ENCODE data around the gene MCAT. TPM values are rescaled to one million over a fixed set of nuclear protein-coding genes. Genes with fewer than 3 reads are reported as not detected.

Gene MCAT
- polyA plus RNA-seq, 3 donors: 4.5 to 8.9 (median 6.8) TPM

DNA sequence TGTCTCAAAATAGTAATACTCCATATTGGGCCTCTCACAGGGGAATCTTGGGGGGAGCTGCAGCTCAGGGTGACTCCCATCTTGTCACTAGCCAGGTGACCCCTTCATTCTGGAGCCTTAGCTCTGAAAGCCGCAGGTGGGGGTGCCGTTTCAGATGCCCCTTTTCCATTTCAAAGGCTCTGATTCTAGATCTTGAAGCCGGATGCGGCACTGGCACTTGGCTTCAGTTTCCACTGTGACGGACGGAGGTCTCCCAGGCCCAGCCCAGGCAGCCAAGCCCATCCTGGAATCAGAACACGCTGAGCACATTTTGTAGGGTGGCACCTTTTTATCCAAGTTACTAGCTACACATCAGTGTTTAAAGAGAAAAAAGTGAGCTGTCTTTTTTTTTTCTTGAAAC is 26.3 kb downstream of the MCAT start:
- H3K27ac Mint-ChIP-seq: no peak overlapping the region
- H3K9me3 Mint-ChIP-seq: peaks cover 0 to 4% (median 0%) of the 10 kb centered on the region in 7 donors
- H3K36me3 Mint-ChIP-seq: peaks cover 0 to 2% of the 10 kb centered on the region in 2 donors
- Histone ChIP-seq H2AFZ (ENCODE audit: insufficient read depth, low read depth, low read length, poor library complexity, severe bottlenecking) (no peak overlapping the region), H3K4me2 (replicated peaks; ENCODE audit: extremely low read depth, low read length, poor library complexity, severe bottlenecking) (no peak overlapping the region), H3K36me3 (replicated peaks in 1 of 2; ENCODE audit: control insufficient read depth in 1 of 2, insufficient read depth in 2 of 2, low read length in 2 of 2) (no peaks in the 10 kb centered on the region), H3K4me3 (replicated peaks in 1 of 3; ENCODE audit: low read depth in 2 of 3, low read length in 3 of 3) (no peak overlapping the region), H3K79me2 (ENCODE audit: insufficient read depth, low read length) (no peaks in the 10 kb centered on the region), H3K4me1 (ENCODE audit: control insufficient read depth in 1 of 2, insufficient read depth in 2 of 2, low read length in 2 of 2) (peaks cover 44 to 55% of the 10 kb centered on the region in 2 donors), H4K20me1 (ENCODE audit: insufficient read depth, low read length) (no peaks in the 10 kb centered on the region), H3K27me3 (ENCODE audit: control insufficient read depth in 2 of 2, insufficient read depth in 2 of 2, low read length in 2 of 2) (peaks cover 0 to 14% of the 10 kb centered on the region in 2 donors), H3K9me3 (replicated peaks in 1 of 2; ENCODE audit: control insufficient read depth in 1 of 2, insufficient read depth in 1 of 2, low read length in 2 of 2) (no peaks in the 10 kb centered on the region), H3K9ac (ENCODE audit: insufficient read depth, low read length, poor library complexity, severe bottlenecking) (no peak overlapping the region), H3K27ac (ENCODE audit: low read depth in 1 of 2, low read length in 2 of 2) (no peak overlapping the region)
- H3K4me1 Mint-ChIP-seq: peaks cover 50% of the 10 kb centered on the region
- DNase-seq: no peak
- WGBS (ENCODE audit: insufficient coverage): 94% methylated on average over 6 of the region's 7 CpGs
- TF ChIP-seq, protein P1, sequence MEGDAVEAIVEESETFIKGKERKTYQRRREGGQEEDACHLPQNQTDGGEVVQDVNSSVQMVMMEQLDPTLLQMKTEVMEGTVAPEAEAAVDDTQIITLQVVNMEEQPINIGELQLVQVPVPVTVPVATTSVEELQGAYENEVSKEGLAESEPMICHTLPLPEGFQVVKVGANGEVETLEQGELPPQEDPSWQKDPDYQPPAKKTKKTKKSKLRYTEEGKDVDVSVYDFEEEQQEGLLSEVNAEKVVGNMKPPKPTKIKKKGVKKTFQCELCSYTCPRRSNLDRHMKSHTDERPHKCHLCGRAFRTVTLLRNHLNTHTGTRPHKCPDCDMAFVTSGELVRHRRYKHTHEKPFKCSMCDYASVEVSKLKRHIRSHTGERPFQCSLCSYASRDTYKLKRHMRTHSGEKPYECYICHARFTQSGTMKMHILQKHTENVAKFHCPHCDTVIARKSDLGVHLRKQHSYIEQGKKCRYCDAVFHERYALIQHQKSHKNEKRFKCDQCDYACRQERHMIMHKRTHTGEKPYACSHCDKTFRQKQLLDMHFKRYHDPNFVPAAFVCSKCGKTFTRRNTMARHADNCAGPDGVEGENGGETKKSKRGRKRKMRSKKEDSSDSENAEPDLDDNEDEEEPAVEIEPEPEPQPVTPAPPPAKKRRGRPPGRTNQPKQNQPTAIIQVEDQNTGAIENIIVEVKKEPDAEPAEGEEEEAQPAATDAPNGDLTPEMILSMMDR (IDR thresholded peaks at IDR 0.05): no peak
- peaks cover 19 to 22% (median 19%) of the 10 kb centered on the region in 3 donors for H3K27me3 Mint-ChIP-seq (ENCODE audit: low read depth in 3 of 3)
- intact Hi-C loops (cut with micrococcal nuclease): no loop called here
- H3K4me3 Mint-ChIP-seq: no peak overlapping the region

- TF ChIP-seq, protein P1 (IDR thresholded peaks at IDR 0.05): no peak
- H2AFZ ChIP-seq (ENCODE audit: insufficient read depth, low read depth, low read length, poor library complexity, severe bottlenecking): no peak overlapping the region
- H3K9me3 Mint-ChIP-seq: peaks cover 0 to 11% (median 0%) of the 10 kb centered on the region in 7 donors
- H3K4me1 ChIP-seq (ENCODE audit: control insufficient read depth in 1 of 2, insufficient read depth in 2 of 2, low read length in 2 of 2): peaks cover 54 to 65% of the 10 kb centered on the region in 2 donors
- no peak overlapping the region for H3K4me2 ChIP-seq (replicated peaks; ENCODE audit: extremely low read depth, low read length, poor library complexity, severe bottlenecking)
- no peak overlapping the region for H3K4me3 ChIP-seq (replicated peaks in 1 of 3; ENCODE audit: low read depth in 2 of 3, low read length in 3 of 3)
- no peak for DNase-seq
- H3K4me3 Mint-ChIP-seq: no peak overlapping the region
- intact Hi-C loops (cut with micrococcal nuclease): no loop called here
- WGBS (ENCODE audit: insufficient coverage): 69% methylated on average over 5 of the region's 5 CpGs
- H4K20me1 ChIP-seq (ENCODE audit: insufficient read depth, low read length): no peaks in the 10 kb centered on the region
- peaks cover 26 to 39% (median 30%) of the 10 kb centered on the region in 3 donors for H3K27me3 Mint-ChIP-seq (ENCODE audit: low read depth in 3 of 3)
- peaks cover 2% of the 10 kb centered on the region in 2 donors for H3K36me3 Mint-ChIP-seq
- no peaks in the 10 kb centered on the region for H3K9me3 ChIP-seq (replicated peaks in 1 of 2; ENCODE audit: control insufficient read depth in 1 of 2, insufficient read depth in 1 of 2, low read length in 2 of 2)
- H3K27ac ChIP-seq (ENCODE audit: low read depth in 1 of 2, low read length in 2 of 2): no peak overlapping the region
- no peaks in the 10 kb centered on the region for H3K36me3 ChIP-seq (replicated peaks in 1 of 2; ENCODE audit: control insufficient read depth in 1 of 2, insufficient read depth in 2 of 2, low read length in 2 of 2)
- H3K79me2 ChIP-seq (ENCODE audit: insufficient read depth, low read length): no peaks in the 10 kb centered on the region
- H3K27me3 ChIP-seq (ENCODE audit: control insufficient read depth in 2 of 2, insufficient read depth in 2 of 2, low read length in 2 of 2): peaks cover 5 to 29% of the 10 kb centered on the region in 2 donors
- H3K9ac ChIP-seq (ENCODE audit: insufficient read depth, low read length, poor library complexity, severe bottlenecking): no peak overlapping the region
- peak overlapping the region in 1 of 7 donors; percentile 85 for H3K27ac Mint-ChIP-seq
- H3K4me1 Mint-ChIP-seq: peaks cover 53% of the 10 kb centered on the region
Measured at GRCh38 chr22:43114958-43115357, 28.2 kb downstream of the MCAT start.
